Activated naive CD8-positive, alpha-beta T cell treated with anti-CD3 and anti-CD28 coated beads, Interleukin-2, amount 50 U/mL, for 16 hours (primary cell): ENCODE data around the gene LDB3.

Experiments used
- DNase-seq: peaks from one replicate; pipeline ENCODE4 v3.0.0-alpha.2; 2020; ENCODE audit warnings: low read depth, low spot score

LDB3 gene

DNA sequence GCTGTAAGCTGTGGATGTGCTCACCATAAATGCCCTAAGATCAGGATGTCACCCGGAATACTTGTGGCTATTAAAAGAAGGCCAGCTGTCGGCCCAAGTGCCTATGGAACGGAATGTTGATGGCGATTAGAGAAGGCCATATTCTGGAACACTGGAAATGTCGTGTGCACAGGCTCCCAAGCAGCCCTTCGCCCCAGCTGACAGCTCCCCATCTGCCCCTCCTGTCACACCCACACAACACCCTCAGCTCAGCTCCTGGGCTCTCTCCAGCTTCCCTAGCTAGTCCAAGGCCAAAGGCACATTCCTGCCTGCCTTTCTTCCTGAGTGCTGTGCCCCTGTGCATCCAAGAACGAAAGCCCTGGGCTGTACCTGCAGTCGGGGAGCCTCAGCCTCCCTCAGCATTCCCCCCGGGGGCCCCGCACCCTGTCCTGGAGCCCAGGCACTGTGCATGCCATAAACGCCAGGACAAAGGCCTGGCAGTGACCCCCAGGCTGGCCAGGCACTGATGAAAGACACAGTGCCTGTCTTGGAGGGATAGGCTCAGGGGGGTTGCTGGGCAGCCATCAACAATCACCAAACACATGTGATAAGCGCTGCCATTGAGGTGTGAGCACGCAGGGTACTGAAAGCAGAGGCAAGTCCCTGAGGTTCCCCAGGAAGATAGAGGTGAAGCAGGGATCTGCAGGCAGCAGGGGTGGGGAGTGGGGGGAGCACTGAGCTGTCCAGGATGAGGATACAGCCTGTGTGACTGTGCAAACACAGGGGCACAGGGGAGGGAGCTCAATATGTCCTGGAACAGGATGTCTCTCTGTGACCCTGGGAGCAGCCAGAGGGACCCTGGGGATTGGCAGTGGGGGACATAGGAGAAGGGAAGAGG lies 3.7 kb upstream of the LDB3 start:
- DNase-seq, result no peak

- DNase-seq, result no peak
These were observed 3.1 kb upstream of the LDB3 start for GRCh38 chr10:86665218-86665607.

DNA sequence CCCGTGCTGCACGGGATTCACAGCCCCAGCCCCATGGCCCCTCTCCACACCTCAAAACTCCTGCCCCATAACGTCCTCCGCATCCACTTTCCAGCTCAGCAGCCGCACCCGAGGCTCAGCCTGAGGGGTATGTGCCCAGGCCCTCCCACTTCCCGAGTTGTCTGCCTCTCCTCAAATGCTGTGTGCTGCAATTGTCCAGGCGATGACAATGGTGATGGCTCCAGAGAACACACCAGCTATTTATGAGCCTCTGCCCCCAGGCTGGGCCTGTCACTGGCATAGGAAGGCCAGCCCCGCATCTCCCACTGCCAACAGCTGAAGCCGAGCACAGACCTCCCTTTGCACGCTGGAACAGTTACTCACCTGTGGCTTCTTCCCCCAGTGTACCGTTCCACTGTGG lies 2.4 kb upstream of the LDB3 start:
- DNase-seq, result no peak

DNA sequence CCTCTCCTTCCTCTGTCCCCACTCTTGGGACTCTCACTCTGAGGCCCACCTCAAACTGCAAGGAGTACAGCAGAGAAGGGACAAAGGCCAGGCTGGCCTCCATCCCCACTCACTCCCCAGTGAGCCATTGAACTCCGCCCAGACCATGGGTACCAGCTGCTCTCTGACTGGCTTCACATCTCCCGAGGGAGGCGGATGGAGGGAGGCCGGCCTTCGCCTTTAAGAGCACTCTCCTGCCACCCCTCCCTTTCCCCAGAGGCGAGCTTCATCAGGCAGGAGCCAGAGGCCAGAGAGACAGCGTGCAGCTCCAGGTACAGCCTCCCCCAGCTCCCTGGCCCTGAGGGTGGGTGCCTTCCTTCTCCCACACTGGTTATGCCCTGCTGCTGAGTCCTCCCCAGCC lies 1.8 kb upstream of the LDB3 start:
- DNase-seq, result no peak

GRCh38 chr10:86667421-86668181 lies 710 bp upstream of the LDB3 start:
- no peak for DNase-seq

DNA sequence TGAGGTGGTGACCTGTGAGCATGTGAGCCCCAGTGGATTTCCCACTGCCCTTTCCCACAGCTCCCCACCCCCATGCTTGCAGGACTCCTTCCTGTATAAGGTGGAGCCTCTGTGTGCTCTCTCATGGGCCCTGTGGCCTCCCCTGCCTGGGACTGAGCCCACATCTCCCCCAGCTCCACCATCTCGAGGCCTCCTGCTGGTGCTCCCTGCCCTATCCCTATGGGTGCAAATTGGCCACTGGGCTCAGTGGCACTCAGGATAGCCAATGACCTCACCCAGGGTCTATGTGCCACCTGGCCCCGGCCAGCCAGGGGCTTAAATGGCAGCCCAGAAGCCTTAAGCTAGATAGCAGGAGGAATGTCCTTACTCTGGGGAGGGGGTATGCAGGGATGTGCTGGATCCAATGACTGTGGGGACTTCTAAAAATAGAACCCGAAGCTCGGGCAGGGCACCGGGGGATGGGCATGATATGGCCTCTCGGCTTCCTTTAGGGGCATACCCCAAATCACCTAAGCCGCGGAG lies 2.0 kb downstream of the LDB3 start:
- no peak for DNase-seq

DNA sequence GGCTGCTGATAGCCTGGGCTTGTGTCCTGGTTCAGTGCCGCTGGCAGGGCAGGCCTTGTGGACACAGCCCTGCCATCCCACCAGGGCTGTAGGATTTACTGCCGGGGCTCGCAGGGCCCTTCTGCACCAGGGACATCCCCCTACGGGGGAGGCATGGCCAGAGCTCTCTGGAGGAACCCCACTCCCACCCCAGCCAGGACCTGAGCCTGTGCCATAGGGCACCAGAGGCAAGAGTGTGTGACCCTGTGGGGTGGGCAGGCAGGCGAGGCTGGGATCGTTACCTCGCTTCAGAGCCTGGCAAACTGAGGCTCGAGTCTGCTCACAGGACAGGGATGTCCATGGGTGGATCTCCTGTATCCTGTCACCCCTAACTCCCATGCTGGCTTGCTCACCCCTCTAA lies 2.6 kb downstream of the LDB3 start:
- DNase-seq, result no peak

- DNase-seq, result no peak
These were observed 3.1 kb downstream of the LDB3 start for GRCh38 chr10:86671419-86671818.

GRCh38 chr10:86671985-86672710 lies 3.8 kb downstream of the LDB3 start:
- no peak for DNase-seq

- DNase-seq, result no peak
These were observed 5.0 kb downstream of the LDB3 start for GRCh38 chr10:86673216-86673826.

DNA sequence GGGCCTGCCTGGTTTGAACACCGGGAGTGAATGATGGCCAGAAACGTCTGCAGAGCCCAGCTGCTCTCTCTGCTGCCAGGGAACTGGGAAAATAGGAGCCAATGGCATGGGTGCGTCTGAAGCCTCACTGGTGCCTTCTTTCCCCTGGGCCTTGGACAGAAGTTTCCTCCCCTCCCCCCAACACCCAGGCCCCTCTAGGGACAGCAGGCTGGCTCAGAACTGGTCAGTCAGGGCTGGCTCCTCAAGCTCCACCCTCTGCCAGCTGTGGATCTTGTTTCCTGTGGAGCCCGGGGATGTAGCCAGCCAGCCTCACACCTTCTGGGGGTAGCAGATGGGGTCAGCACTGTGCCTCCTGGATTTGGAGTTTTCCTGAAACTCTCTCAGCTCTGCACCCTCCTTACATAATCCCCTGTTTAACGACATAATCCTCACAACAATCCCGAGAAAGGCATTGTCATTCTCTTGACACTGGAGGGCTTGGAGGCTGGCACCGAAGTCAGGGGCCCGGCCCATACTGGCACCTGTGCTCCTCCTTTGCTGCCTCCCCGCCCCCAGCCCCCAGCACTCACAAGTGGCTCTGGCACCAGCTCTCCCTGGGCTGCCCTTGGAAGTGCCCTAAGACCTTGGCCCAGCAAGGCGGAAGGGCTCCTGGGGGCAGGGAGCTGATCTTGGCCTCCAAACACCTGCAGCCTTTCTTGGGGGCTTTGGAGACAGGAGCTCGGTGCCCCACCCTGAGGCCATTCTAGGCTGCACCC lies 5.7 kb downstream of the LDB3 start:
- no peak for DNase-seq

DNA sequence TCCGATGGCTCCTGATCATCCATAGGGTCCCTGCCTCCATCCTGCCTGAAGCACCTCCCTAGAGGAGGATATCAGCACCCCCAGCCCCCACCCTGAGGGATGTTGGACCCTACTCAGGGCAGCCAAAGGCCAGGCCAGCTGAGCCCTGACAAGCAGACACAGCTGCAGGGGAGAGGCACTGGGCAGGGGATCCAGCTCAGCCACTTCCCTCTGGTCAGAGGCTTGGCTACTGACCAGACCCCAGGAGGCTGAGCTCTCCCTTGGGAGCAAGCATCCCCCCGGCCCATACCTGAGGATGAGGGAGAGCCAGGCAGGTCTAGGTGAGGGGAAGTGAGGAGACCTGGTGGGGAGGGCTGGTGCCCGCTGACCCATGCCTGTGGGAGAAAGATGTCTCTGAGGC lies 6.6 kb downstream of the LDB3 start:
- no peak for DNase-seq

GRCh38 chr10:86677374-86677773 lies 9.1 kb downstream of the LDB3 start:
- DNase-seq, result no peak

DNA sequence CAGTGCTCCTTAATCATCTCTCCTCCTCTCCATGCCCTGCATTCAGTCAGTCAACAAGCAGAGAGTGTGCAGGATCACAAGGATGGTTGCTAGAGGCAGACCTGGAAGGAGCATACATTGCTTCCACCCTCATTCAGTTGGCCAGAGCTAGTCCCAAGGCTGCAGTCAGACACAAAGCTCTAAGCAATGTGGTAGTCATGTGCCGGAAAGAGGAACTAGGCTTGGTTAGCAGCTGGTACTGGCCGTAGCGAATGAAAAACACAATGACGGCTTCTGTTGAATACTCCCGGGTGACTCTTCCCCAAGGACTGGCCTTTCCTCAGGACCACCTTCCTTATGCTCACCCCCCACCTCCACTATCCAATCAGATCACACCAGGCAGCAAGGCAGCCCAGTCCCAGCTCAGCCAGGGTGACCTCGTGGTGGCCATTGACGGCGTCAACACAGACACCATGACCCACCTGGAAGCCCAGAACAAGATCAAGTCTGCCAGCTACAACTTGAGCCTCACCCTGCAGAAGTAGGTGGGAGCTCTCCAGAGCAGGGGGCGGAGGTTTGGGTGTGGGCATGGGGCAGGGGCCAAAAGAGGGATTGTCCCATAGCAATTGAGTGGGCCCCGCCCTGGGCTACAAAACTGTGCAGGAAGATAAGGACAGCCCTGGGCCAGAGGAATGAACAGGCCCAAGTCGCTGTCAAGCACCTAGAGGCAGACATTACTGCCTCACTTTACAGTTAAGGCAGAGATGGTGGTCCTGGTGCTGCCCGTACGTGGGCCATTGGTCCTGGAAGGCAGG lies 10.9 kb downstream of the LDB3 start:
- no peak for DNase-seq

- DNase-seq, result no peak
These were observed 12.7 kb downstream of the LDB3 start for GRCh38 chr10:86681047-86681446.

DNA sequence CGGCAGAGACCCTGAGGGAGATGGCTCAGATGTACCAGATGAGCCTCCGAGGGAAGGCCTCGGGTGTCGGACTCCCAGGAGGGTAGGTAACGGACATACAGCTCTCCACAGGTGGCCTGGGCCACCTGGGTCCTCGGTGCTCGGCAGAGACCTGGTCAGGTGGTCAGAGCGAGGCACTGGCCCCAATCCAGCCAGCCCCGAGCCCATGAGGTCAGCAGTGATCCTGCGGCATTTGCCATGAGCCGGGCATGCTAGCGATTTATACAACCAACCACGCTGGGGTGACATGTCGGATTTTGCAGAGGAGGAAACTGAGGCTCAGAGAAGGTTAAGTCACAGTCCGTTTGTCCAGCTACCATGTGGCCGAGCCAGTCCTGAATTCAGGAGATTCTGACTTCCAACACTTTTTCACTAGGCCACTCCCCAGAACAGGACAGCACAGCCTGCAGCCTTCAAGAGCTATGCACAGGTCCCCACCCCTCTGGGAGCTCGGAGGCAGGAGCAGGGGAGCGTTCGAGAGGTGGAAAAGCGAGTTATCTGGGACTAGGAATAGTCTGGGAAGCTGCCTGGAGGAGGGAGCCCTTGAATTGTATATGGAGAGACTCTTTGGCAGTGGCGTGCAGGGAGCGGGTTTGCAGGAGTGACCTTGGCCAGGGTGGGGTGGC lies 13.5 kb downstream of the LDB3 start:
- no peak for DNase-seq

DNA sequence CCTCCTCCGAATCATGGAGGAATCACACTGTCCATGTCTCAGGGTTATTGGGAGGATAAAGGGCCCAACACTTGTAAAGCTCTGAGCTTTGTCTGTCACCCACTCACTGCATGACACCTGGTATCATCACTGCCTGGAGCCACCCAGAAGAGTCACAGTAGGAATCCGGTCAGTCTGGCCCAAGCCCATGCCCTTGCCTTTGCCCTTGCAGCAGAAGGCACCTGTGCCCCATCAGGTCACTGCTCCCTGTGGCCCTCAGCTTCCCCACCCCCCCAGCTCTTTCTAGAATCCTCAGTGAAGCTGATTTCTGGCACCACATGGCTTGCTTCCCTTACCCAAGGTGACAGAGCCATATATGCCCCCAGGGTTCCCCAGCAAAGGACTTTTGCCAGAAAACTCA lies 14.4 kb downstream of the LDB3 start:
- DNase-seq, result no peak

DNA sequence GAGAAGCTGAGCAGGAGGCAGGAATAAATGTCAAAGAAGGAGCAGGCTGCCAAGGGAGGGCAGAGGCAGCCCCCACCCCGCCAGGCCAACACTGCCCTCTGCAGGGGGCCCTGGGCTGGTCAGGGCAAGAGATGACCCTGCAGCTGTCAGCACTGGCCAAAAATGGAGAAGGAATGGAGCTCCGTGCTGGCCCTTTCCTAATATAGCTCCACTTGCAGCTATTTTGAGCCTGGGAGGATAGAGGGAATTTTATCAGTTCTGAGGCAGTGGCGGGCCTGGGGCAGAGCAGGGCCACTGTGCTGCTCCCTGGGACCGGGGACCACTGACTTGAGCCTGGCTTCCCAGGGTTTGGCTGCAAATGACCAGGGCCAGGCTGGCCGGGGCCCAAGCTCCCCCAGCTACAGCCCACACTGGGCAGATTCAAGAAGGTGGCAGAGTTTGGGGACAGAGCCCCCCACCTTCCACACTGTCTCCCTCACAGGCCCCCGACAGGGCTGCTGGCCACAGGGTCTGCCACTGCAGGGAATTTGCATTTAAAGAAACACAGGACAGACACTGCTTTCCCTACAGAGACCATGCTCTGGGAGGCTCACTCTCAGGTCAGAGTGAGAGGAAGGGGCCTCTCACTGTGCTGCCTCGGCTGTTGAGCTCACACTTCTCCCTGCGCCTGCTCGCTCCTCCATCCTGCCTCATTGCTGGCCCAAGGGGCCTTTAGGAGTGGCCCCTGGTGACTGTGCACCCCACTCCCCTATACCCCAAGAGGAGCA lies 16.2 kb downstream of the LDB3 start:
- DNase-seq, result no peak

GRCh38 chr10:86685416-86685815 lies 17.1 kb downstream of the LDB3 start:
- DNase-seq, result no peak
